ENCODE results near the gene ZFHX3.

The ZFHX3 gene

GRCh38 chr16:72844225-72844920 lies 203.6 kb downstream of the ZFHX3 start:
- DNase-seq = peak; percentile 62

GRCh38 chr16:72841506-72841905 lies 206.4 kb downstream of the ZFHX3 start:
- DNase-seq = no peak

- peak; percentile 36 for DNase-seq
Measured at GRCh38 chr16:72840631-72841381, 207.1 kb downstream of the ZFHX3 start.

GRCh38 chr16:72838951-72839350 lies 209.0 kb downstream of the ZFHX3 start:
- no peak for DNase-seq

GRCh38 chr16:72838586-72838910 lies 209.4 kb downstream of the ZFHX3 start:
- no peak for DNase-seq

GRCh38 chr16:72837846-72838585 lies 209.9 kb downstream of the ZFHX3 start:
- no peak for DNase-seq

GRCh38 chr16:72836985-72837384 lies 210.9 kb downstream of the ZFHX3 start:
- DNase-seq = no peak

- no peak for DNase-seq
Measured at GRCh38 chr16:72836181-72836580, 211.7 kb downstream of the ZFHX3 start.

- DNase-seq = no peak
Measured at GRCh38 chr16:72835086-72835485, 212.8 kb downstream of the ZFHX3 start.

GRCh38 chr16:72834499-72834898 lies 213.4 kb downstream of the ZFHX3 start:
- DNase-seq = no peak

- no peak for DNase-seq
Measured at GRCh38 chr16:72833969-72834368, 214.0 kb downstream of the ZFHX3 start.

- DNase-seq = no peak
Measured at GRCh38 chr16:72833482-72833881, 214.4 kb downstream of the ZFHX3 start.

- DNase-seq = peak; percentile 72
Measured at GRCh38 chr16:72832621-72833248, 215.2 kb downstream of the ZFHX3 start.

GRCh38 chr16:72829846-72830775 lies 217.8 kb downstream of the ZFHX3 start:
- DNase-seq = no peak

- DNase-seq = no peak
Measured at GRCh38 chr16:72827866-72828265, 220.1 kb downstream of the ZFHX3 start.

GRCh38 chr16:72825912-72826621 lies 221.9 kb downstream of the ZFHX3 start:
- DNase-seq = no peak

GRCh38 chr16:72824761-72825160 lies 223.2 kb downstream of the ZFHX3 start:
- DNase-seq = no peak

- no peak for DNase-seq
Measured at GRCh38 chr16:72824027-72824426, 223.9 kb downstream of the ZFHX3 start.

- DNase-seq = no peak
Measured at GRCh38 chr16:72821185-72821950, 226.6 kb downstream of the ZFHX3 start.

GRCh38 chr16:72819345-72819744 lies 228.6 kb downstream of the ZFHX3 start:
- DNase-seq = no peak

All from hematopoietic multipotent progenitor cell treated with erythropoietin and hydrocortisone succinate and interleukin-3 and kit ligand, for 6 days (in vitro differentiated cells).